Stimulated activated CD8-positive, alpha-beta memory T cell treated with anti-CD3 and anti-CD28 coated beads, Interleukin-12 subunit alpha, Interleukin-12 subunit beta, amount 100 ng/mL, for 24 hours (primary cell): ENCODE measurements around the gene CDK2AP2.
A peak's percentile ranks its signal among the peaks of the same experiment; 100 is the strongest.
"Not testable (repeated sequence)": the region's sequence is repeated elsewhere in the genome, so short reads cannot be mapped to it uniquely, and the experiment has no call there.

ENCODE experiments used
- DNase-seq: peaks from one replicate; pipeline ENCODE4 v3.0.0-alpha.2; 2020; ENCODE audit errors: extremely low read depth

Gene CDK2AP2

GRCh38 chr11:67507864-67508485 is at the start of gene CDK2AP2:
CDK2AP2 (minus strand) TSS chr11:67508162; CDS start chr11:67508082, 80 bp downstream.
- DNase-seq, result peak; percentile 97

- DNase-seq, result no peak
Measured at GRCh38 chr11:67556244-67556643, 48.3 kb upstream of the CDK2AP2 start.

GRCh38 chr11:67551697-67552096 is 43.7 kb upstream of the CDK2AP2 start:
- not testable (repeated sequence) for DNase-seq

- DNase-seq, result no peak
Measured at GRCh38 chr11:67551127-67551526, 43.2 kb upstream of the CDK2AP2 start.

DNA sequence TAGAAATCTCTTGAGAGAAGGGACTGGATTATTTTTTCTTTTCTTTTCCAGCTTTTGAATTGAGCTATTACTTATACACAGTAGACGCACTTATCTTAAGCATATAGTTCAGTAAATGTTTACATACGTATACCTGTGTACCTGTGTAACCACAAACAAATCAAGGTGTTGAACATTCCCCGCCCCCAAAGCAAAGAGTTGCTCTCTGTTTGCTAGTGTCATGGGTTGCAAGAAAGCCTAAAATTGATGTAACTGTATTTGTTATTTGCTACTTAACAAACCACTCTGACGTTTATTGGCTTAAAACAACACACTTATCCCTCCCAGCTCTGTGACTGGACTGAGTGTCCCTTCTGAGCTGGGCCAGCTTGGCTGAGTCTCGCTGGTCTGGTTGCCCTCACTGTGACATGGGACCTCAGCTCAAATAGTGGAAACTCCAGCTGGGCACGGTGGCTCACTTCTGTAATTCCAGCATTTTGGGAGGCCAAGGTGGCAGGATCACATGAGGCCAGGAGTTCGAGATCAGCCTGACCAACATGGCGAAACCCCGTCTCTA is 40.7 kb upstream of the CDK2AP2 start:
- DNase-seq, result no peak

- DNase-seq, result not testable (repeated sequence)
Measured at GRCh38 chr11:67548112-67548511, 40.1 kb upstream of the CDK2AP2 start.

GRCh38 chr11:67545280-67545679 is 37.3 kb upstream of the CDK2AP2 start:
- DNase-seq, result no peak

DNA sequence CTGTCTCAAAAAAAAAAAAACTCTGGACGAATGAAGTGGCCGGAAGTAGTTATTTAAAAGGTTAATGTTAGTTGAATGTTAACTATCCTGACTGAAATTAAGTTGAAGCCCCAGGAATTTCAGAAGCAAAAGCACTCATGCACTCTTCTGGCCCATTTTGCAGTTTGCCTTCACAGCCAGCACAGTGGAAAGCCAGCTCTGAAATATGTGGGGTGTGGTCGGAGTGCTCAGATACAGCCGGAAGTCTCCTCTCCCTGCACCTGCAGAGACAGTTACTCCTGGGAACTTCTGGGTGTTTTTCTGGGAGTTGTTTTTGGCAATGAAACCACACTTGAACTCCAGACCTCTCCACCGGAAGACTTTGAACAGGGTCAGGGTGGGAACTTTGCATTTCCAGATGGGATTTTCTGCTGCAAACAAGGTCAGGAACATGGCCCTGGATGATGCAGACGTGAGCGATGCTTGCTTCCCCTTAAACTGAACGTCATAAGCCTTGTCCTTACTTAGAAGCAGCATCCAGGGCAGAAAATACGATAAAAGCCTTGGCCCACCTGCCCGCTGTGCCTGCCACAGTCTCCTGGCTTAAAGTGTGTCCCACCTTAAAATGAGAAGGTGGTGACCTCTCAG is 36.8 kb upstream of the CDK2AP2 start:
- DNase-seq, result no peak

- DNase-seq, result no peak
Measured at GRCh38 chr11:67543585-67543984, 35.6 kb upstream of the CDK2AP2 start.

DNA sequence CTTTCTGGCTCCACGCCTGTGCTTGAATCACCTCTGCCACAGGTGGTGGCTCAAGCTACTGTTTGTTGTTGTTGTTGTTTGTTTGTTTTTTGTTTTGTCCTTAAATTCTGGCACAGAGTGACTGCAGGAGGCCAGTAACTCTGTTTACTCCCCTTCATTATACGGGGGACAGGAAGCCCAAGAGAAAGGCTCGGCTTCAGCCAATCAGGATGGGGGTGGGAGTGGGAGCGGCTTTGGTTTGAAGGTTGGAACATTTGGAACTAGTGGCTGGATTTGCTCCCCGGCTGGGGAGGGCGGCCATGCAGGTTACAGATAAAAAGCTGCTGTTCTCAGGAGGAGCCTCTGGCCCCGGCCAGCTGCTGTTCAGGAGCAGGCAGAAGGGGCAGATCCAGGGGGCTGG is 35.0 kb upstream of the CDK2AP2 start:
- no peak for DNase-seq

GRCh38 chr11:67542169-67542568 is 34.2 kb upstream of the CDK2AP2 start:
- DNase-seq, result no peak

DNA sequence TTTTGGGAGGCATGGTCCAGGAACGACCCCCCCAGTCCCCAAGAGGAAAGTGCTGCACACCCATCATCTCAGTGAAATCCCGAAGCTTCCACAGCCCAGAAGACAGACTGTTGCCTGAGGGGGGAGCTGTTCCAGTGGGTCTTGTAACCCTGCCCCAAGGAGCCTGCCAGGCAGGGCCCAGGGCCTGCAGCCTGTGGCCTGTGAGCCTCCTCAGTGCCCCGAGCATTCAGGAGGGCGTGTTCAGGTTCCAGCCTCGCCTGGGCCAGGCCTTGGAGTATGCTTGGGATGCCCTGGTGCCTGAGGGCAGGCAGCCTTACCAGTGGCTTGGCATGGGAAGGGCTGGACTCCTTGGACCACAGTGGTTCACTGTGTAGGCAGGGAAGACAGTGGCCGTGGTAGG is 33.2 kb upstream of the CDK2AP2 start:
- DNase-seq, result no peak

GRCh38 chr11:67539550-67539949 is 31.6 kb upstream of the CDK2AP2 start:
- no peak for DNase-seq

GRCh38 chr11:67538823-67539505 is 31.0 kb upstream of the CDK2AP2 start:
- no peak for DNase-seq

GRCh38 chr11:67538306-67538705 is 30.3 kb upstream of the CDK2AP2 start:
- DNase-seq, result no peak

DNA sequence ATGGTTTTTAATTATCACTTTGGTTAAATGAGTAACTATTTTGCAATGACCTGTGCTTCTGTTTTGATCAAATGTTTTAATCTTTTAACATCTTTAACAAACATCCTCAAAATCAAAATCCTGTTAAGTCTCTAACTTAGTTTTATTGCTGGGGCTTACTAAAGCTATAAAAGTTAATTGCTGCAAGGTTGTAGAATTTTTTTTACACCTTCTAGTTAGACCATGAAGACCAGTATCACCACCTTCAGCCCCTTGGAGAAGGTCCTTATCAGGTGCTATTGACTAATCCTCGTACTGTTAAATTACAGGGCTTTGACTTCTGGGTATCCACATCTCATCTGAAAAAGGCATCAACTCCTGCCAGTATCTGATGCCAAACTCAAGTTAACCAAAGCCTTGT is 27.6 kb upstream of the CDK2AP2 start:
- DNase-seq, result no peak

DNA sequence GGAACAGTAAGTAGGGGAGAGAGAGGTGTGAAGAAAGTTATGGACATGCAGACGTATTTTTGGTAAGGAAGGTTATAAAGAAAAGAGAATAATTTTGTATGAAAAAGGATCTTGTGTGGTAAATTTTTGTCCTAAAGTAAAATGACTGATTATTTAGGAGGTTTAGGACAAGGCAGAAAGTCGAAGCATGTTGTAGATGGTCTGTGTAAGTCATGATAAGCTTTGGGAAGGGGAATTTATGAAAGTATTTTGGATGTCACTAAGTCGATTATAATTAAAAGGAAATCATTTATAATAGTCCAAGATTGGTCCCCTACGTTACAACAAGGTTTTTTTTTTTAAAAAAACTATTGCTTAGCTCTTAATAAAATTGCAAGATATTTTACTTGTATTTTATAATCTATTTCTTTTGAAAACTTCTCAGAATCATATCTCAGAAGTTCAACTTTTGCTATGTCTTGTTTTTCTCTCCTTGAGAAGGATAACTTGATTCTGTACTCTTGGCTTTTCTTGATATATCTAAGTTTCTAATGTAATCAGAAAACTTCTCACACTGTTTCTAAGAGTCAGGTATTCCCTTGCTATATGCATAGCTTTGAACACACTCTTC is 26.2 kb upstream of the CDK2AP2 start:
- DNase-seq, result no peak

- DNase-seq, result no peak
Measured at GRCh38 chr11:67532889-67533288, 24.9 kb upstream of the CDK2AP2 start.

DNA sequence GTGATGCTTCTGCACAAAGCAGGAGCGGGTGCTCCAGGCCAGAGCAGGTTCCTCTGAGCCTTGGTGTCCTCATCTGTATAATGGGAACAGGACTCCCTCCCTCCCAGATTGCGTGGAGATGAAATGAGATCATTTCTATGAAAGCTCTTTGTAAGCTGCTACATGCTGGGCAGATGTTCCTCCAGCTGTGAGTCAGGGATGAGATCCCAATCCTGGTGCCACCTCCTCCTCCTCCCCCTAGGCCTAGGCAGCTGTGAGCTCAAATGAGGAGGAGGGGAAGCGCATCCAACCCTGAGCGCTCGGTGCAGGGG is 22.3 kb upstream of the CDK2AP2 start:
- no peak for DNase-seq

- DNase-seq, result no peak
Measured at GRCh38 chr11:67528376-67528775, 20.4 kb upstream of the CDK2AP2 start.

DNA sequence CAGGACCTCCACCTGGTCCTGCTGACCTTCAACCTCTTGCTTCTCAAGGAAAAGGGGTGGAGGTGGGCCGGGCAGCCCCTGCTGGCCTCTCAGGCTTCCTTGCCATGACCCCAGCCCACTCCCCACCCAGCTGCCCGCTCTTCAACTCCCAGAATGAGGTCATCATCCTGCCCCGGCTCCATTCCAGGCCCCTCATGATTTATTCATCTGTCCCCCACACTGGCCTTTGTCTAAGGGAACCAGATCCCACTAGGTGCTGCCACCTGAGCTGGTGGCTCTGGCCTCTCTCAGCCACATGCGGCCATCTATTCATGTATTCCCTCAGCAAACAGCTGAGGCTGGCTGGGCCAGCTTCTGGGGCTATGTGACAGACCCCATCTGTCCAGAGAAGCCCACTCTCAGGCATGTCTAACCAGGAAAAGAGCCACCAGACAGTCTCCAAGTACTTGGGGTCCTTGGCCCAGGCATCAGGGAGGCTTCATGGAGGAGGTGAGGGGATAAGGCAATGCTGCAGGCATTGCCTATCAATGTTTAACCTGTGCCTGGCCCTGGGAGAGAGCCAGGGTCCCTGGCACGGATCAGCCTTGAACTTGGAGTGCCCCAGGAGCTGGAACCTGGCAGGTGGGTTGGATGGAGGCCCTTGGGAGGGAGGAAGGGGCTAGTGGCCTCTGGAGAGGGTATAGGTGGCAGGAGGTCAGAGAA is 17.5 kb upstream of the CDK2AP2 start:
- no peak for DNase-seq

- no peak for DNase-seq
Measured at GRCh38 chr11:67524480-67524808, 16.5 kb upstream of the CDK2AP2 start.
